GM12878 (cell line): ENCODE results near the gene CHRNE. TPM values are rescaled to one million over a fixed set of nuclear protein-coding genes. Genes with fewer than 3 reads are reported as not detected.

Source experiments
- ATAC-seq: fragments of 200-7000 bp; cut with Tn5 transposase; 3 replicates; pipeline ENCODE4 v1.9.1; 2020; ENCODE audit warnings: mild to moderate bottlenecking, moderate library complexity
- BruUV-seq: library from RNA; stranded (reverse); fragments of 400-500 nt; replicated peaks from 2 replicates; lab custom pipeline; 2021; lab: Mats Ljungman, UMichigan
- CTCF ChIA-PET: fragments of 300-600 bp; sonication (Branson Sonifier 250); formaldehyde crosslinking; extraction: SDS; loops from one replicate; lab custom pipeline; 2021; ENCODE audit warnings: inconsistent platforms; lab: Yijun Ruan, JAX
- POLR2A ChIA-PET: fragments of 350-600 bp; formaldehyde crosslinking; extraction: SDS; loops from one replicate; lab custom pipeline; 2021; ENCODE audit warnings: inconsistent platforms; lab: Charles Lee
- RAD21 ChIA-PET: fragments of 300-600 bp; sonication (Branson Sonifier 250); formaldehyde crosslinking; loops from one replicate; lab custom pipeline; 2023; ENCODE audit warnings: antibody characterized with exemption; ENCODE audit not compliant: unreplicated experiment; lab: Charles Lee
- SMC1A ChIA-PET: fragments of 300-600 bp; sonication (Branson Sonifier 250); formaldehyde crosslinking; loops from one replicate; lab custom pipeline; 2023; ENCODE audit not compliant: unreplicated experiment, uncharacterized antibody; lab: Charles Lee
- DNase-seq: peaks from one replicate; pipeline ENCODE4 v3.0.0-alpha.2; 2011; ENCODE audit warnings: low read depth, low spot score
- FAIRE-seq: peaks from 3 replicates; lab custom pipeline; 2011; peaks lifted over from hg19 to GRCh38; lab: Jason Lieb, UNC
- H2AFZ ChIP-seq: 2 replicates; pipeline ENCODE4 v1.6.0; 2011; ENCODE audit warnings: low read depth, low read length, control low read depth; ENCODE audit not compliant: control insufficient read depth
- H3K27ac ChIP-seq: 2 replicates; pipeline ENCODE4 v1.5.1; 2011; ENCODE audit warnings: control low read depth; ENCODE audit not compliant: control insufficient read depth, insufficient read depth
- H3K27me3 ChIP-seq, 2 experiments: replicated peaks in 1 of 2; 2 replicates each; pipeline versions ENCODE4 v1.6.0 to v1.6.1; 2011; ENCODE audit warnings: low read length in 1 of 2; ENCODE audit not compliant: control insufficient read depth in 2 of 2, insufficient read depth in 2 of 2
- H3K36me3 ChIP-seq, 2 experiments: 2 replicates each; pipeline ENCODE4 v1.5.1; 2011; ENCODE audit warnings: low read length in 1 of 2; ENCODE audit not compliant: control insufficient read depth in 2 of 2, insufficient read depth in 2 of 2
- H3K4me1 ChIP-seq: 2 replicates; pipeline ENCODE4 v1.6.1; 2011; ENCODE audit warnings: mild to moderate bottlenecking, low read length, moderate library complexity, mixed read lengths; ENCODE audit not compliant: control insufficient read depth, insufficient read depth
- H3K4me2 ChIP-seq: 2 replicates; pipeline ENCODE4 v1.6.0; 2011; ENCODE audit warnings: control low read depth; ENCODE audit not compliant: control insufficient read depth, insufficient read depth
- H3K4me3 ChIP-seq: fragments of 200-600 bp; sonication (generic); 2 replicates; pipeline ENCODE4 v1.5.1; 2016
- H3K79me2 ChIP-seq: 2 replicates; pipeline ENCODE4 v1.6.0; 2011; ENCODE audit warnings: low read length; ENCODE audit not compliant: control insufficient read depth, insufficient read depth
- H3K9ac ChIP-seq: 2 replicates; pipeline ENCODE4 v1.8.0; 2011; ENCODE audit warnings: low read length, control low read depth, mixed read lengths; ENCODE audit not compliant: control insufficient read depth, insufficient read depth
- H3K9me3 ChIP-seq: replicated peaks from 3 replicates; pipeline ENCODE4 v1.5.1; 2011; ENCODE audit warnings: mild to moderate bottlenecking, low read length; ENCODE audit not compliant: control insufficient read depth, insufficient read depth
- H4K20me1 ChIP-seq: 2 replicates; pipeline ENCODE4 v1.6.0; 2011; ENCODE audit not compliant: control insufficient read depth, insufficient read depth
- BHLHE40 ChIP-seq, 2 experiments: fragments of 450-650 bp in 1 of 2; IDR thresholded peaks; 2 replicates each; pipeline ENCODE4 v1.6.1; 2011 to 2017; ENCODE audit warnings: low read depth in 2 of 2, borderline replicate concordance in 1 of 2, improper control_type of control experiment in 1 of 2, low read length in 1 of 2, mild to moderate bottlenecking in 1 of 2
- CEBPB ChIP-seq, 2 experiments: fragments of 150-350 bp in 1 of 2; IDR thresholded peaks; 2 replicates each; pipeline ENCODE4 v1.6.1; 2012 to 2014; ENCODE audit warnings: low read depth in 2 of 2, low read length in 2 of 2, borderline replicate concordance in 1 of 2, inconsistent platforms in 1 of 2
- CEBPZ ChIP-seq: fragments of 150-350 bp; IDR thresholded peaks from 2 replicates; pipeline ENCODE4 v1.6.1; 2016; ENCODE audit warnings: low read depth, low read length
- DPF2 ChIP-seq: fragments of 450-650 bp; IDR thresholded peaks from 2 replicates; pipeline ENCODE4 v1.6.1; 2017; ENCODE audit warnings: mild to moderate bottlenecking
- E2F8 ChIP-seq: fragments of 450-650 bp; IDR thresholded peaks from 2 replicates; pipeline ENCODE4 v1.6.1; 2018; ENCODE audit warnings: mild to moderate bottlenecking, low read depth, moderate library complexity; ENCODE audit not compliant: partially characterized antibody
- IKZF1 ChIP-seq: fragments of 450-650 bp; conservative IDR thresholded peaks from 2 replicates; pipeline ENCODE4 v1.6.1; 2017; ENCODE audit warnings: antibody characterized with exemption, mild to moderate bottlenecking
- JUND ChIP-seq: IDR thresholded peaks from 2 replicates; pipeline ENCODE4 v1.6.1; 2012; ENCODE audit warnings: low read depth, mild to moderate bottlenecking, low read length, improper control_type of control experiment, moderate library complexity
- PBX3 ChIP-seq: IDR thresholded peaks from 2 replicates; pipeline ENCODE4 v1.6.1; 2011; ENCODE audit warnings: mild to moderate bottlenecking, low read depth, low read length, moderate library complexity; ENCODE audit not compliant: insufficient replicate concordance
- POLR2A ChIP-seq: IDR thresholded peaks from 2 replicates; pipeline ENCODE4 v1.6.1; 2011; ENCODE audit warnings: low read depth, mild to moderate bottlenecking, low read length
- RAD21 ChIP-seq: IDR thresholded peaks from 2 replicates; pipeline ENCODE4 v1.6.1; 2011; ENCODE audit warnings: mild to moderate bottlenecking, low read depth, low read length, moderate library complexity; ENCODE audit not compliant: insufficient read depth
- USF1 ChIP-seq: IDR thresholded peaks from 2 replicates; pipeline ENCODE4 v1.6.1; 2011; ENCODE audit warnings: borderline replicate concordance, low read depth, mild to moderate bottlenecking, moderate library complexity, mixed read lengths, low read length; ENCODE audit not compliant: insufficient read depth; ENCODE audit errors: extremely low read length
- WGBS: methylation state at CpG from one replicate; pipeline ENCODE4 v1.1.6; 2016; ENCODE audit warnings: low lambda C conversion rate; ENCODE audit not compliant: insufficient replicate concordance, insufficient coverage; ENCODE audit errors: missing lambda C conversion rate; 5-methylcytosine and 5-hydroxymethylcytosine counted together
- in situ Hi-C: fragments of 300-500 bp; cut with MboI; formaldehyde crosslinking; loops from 9 replicates; pipeline ENCODE4 v1.14.3; 2018; ENCODE audit warnings: mixed read lengths
- intact Hi-C: fragments of 100-400 bp; cut with micrococcal nuclease; formaldehyde crosslinking; loops from one replicate; pipeline ENCODE4 v1.14.2; 2022; ENCODE audit not compliant: unreplicated experiment
- polyA plus RNA-seq, 11 experiments: library from polyadenylated mRNA; depleted of rRNA in 4 of 11; unstranded in 6 of 11; stranded (reverse) in 5 of 11; fragments of >200 nt; fragmentation: Nextera tagmentation in 4 of 11; fragmentation: Illumina TruSeq in 1 of 11; extraction: Ambion mirVana in 4 of 11; extraction: Trizol in 1 of 11; gene quantifications; 1 replicate in 1 of 11; 2 replicates in 10 of 11; pipeline versions ENCODE4 v1.2.1 to v1.2.3, GENCODE V29; 2011 to 2016; ENCODE audit warnings: inconsistent platforms in 2 of 11, missing spikeins in 2 of 11, low read depth in 1 of 11
- total RNA-seq, 4 experiments: library from RNA; depleted of rRNA in 3 of 4; stranded (reverse); fragments of >200 nt in 3 of 4; fragmentation: Illumina TruSeq in 1 of 4; extraction: Trizol in 1 of 4; gene quantifications; 2 replicates each; pipeline versions ENCODE4 v1.2.1 to v1.2.3, GENCODE V29; 2013 to 2021

CHRNE gene
- total and polyA plus RNA-seq, 10 of the 15 experiments (the other 5 are each of a cell fraction or from before 2014, with no cell fraction given) = 0.05 to 0.11 (median 0.08) TPM; not detected in 6

GRCh38 chr17:4881761-4882555, 20.9 kb downstream of the CHRNE start:
- peaks cover 7 to 12% of the 10 kb centered on the region in 2 experiments; a peak in 3 of 4 replicates for H3K36me3 ChIP-seq
- no peaks in the 10 kb centered on the region for H3K79me2 ChIP-seq
- H3K27me3 ChIP-seq = no peaks in the 10 kb centered on the region
- WGBS = 63% methylated on average over 9 of the region's 9 CpGs
- ChIA-PET CTCF (interaction anchor here (0.6 to 2.1 kb wide), 10 partner anchors 58 to 315 kb away, joined by 3 to 12 read pairs (median 4); partner anchors contain the start of genes ARRB2, MED11 and PSMB6), SMC1A (interaction anchor here (0.7 to 1.4 kb wide), 4 partner anchors 21 to 149 kb away, joined by 3 to 4 read pairs (median 3); partner anchors contain the start of gene CHRNE), POLR2A (interaction anchor here (0.5 kb wide), 1 partner anchor 688 kb away, joined by 5 read pairs; no protein-coding TSS in a partner anchor), RAD21 (interaction anchor here (1.4 to 1.7 kb wide), 2 partner anchors 92 to 172 kb away, joined by 5 to 7 read pairs; partner anchors contain the start of gene ARRB2)
- H3K9ac ChIP-seq = no peak overlapping the region
- no peak overlapping the region for H3K4me3 ChIP-seq
- DNase-seq = no peak
- H4K20me1 ChIP-seq = no peaks in the 10 kb centered on the region; the same call in 1 of the 2 replicates
- no peaks in the 10 kb centered on the region for H3K9me3 ChIP-seq
- H3K27ac ChIP-seq = no peak overlapping the region
- H3K4me2 ChIP-seq = no peak overlapping the region
- no TSS peak for BruUV-seq
- peak; percentile 96 for ATAC-seq
- in situ Hi-C loops = loop anchor here (5.0 kb wide), 1 partner anchor 170 kb away; the partner anchor contains the start of gene ARRB2
- peak; percentile 31 for FAIRE-seq
- H3K4me1 ChIP-seq = no peaks in the 10 kb centered on the region
- intact Hi-C loops = loop anchor here (1.0 to 10.0 kb wide), 2 partner anchors 151 to 457 kb away; partner anchors contain the start of gene MED11
- no peak overlapping the region for H2AFZ ChIP-seq
- TF ChIP-seq POLR2A (no peak), CEBPZ (no peak), JUND (no peak), E2F8 (no peak), BHLHE40 (IDR thresholded peaks at IDR 0.05; ENCODE audit: borderline replicate concordance in 1 of 2, low read depth in 2 of 2, low read length in 1 of 2) (peak in 1 of 2 experiments; percentile 8; a peak in 1 of 4 replicates), USF1 (no peak), RAD21 (peak; percentile 65), PBX3 (no peak), CEBPB (IDR thresholded peaks at IDR 0.05; ENCODE audit: borderline replicate concordance in 1 of 2, low read depth in 2 of 2, low read length in 2 of 2) (no peak), DPF2 (no peak), IKZF1 (0 out of 2 replicates have a peak, but pooled peaks have one; percentile 26)
